Mesothelial cell of epicardium (in vitro differentiated cells): ENCODE results near the gene GPSM1. TPM values are rescaled to one million over a fixed set of nuclear protein-coding genes. Genes with fewer than 3 reads are reported as not detected.

Source experiments
- DNase-seq, 2 experiments: peaks; one replicate each; pipeline ENCODE4 v3.0.0; 2021; ENCODE audit warnings: low spot score in 2 of 2; ENCODE audit not compliant: unreplicated experiment in 2 of 2
- H3K27ac Mint-ChIP-seq: 2 replicates; pipeline ENCODE4 v1.8.0; 2021; ENCODE audit warnings: mixed read lengths
- H3K27me3 Mint-ChIP-seq: 2 replicates; pipeline ENCODE4 v1.8.0; 2021; ENCODE audit warnings: low read depth, mixed read lengths
- H3K36me3 Mint-ChIP-seq: 2 replicates; pipeline ENCODE4 v1.8.0; 2021; ENCODE audit warnings: mixed read lengths
- H3K4me1 Mint-ChIP-seq: 2 replicates; pipeline ENCODE4 v1.8.0; 2021; ENCODE audit warnings: mixed read lengths
- H3K4me3 Mint-ChIP-seq: 2 replicates; pipeline ENCODE4 v1.8.0; 2021; ENCODE audit warnings: mild to moderate bottlenecking, moderate library complexity, mixed read lengths
- H3K9me3 Mint-ChIP-seq: 2 replicates; pipeline ENCODE4 v1.8.0; 2021; ENCODE audit warnings: mixed read lengths
- total RNA-seq: library from RNA; stranded (reverse); gene quantifications from 3 replicates; pipeline ENCODE4 v1.2.1, GENCODE V29; 2021
- TF ChIP-seq, protein P1 (sequence below): fragments of 200-600 bp; sonication (generic); IDR thresholded peaks from one replicate; pipeline ENCODE4 v1.5.0; 2021; ENCODE audit warnings: antibody characterized with exemption; ENCODE audit not compliant: unreplicated experiment

Gene GPSM1
- total RNA-seq, 1 donor from 2014 or later: 102 TPM

DNA sequence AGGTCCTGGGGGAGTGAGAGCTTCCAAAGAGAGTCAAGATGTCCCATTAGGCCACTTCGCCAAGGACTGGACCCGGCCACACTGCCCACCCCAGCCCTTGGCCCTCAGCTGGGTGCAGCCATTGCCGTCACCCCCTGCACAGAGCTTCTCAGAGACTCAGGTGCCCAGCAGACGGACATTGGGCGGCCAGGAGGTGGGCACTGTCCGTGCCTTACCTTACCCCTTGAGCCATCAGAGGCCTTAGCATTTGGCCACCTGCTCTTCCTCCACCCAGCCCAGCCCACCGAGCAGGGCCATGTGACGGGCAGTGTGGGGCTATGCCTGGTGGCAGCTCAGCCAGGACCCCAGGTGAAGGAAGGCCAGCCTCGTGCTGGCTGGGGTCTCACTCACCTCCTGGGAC lies 39.5 kb downstream of the GPSM1 start:
- no peaks in the 10 kb centered on the region for H3K36me3 Mint-ChIP-seq
- H3K27ac Mint-ChIP-seq: no peak overlapping the region
- no peaks in the 10 kb centered on the region for H3K27me3 Mint-ChIP-seq
- TF ChIP-seq, protein P1, sequence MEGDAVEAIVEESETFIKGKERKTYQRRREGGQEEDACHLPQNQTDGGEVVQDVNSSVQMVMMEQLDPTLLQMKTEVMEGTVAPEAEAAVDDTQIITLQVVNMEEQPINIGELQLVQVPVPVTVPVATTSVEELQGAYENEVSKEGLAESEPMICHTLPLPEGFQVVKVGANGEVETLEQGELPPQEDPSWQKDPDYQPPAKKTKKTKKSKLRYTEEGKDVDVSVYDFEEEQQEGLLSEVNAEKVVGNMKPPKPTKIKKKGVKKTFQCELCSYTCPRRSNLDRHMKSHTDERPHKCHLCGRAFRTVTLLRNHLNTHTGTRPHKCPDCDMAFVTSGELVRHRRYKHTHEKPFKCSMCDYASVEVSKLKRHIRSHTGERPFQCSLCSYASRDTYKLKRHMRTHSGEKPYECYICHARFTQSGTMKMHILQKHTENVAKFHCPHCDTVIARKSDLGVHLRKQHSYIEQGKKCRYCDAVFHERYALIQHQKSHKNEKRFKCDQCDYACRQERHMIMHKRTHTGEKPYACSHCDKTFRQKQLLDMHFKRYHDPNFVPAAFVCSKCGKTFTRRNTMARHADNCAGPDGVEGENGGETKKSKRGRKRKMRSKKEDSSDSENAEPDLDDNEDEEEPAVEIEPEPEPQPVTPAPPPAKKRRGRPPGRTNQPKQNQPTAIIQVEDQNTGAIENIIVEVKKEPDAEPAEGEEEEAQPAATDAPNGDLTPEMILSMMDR: no peak
- no peaks in the 10 kb centered on the region for H3K9me3 Mint-ChIP-seq
- no peak overlapping the region for H3K4me3 Mint-ChIP-seq
- peaks cover 9% of the 10 kb centered on the region for H3K4me1 Mint-ChIP-seq
- no peak for DNase-seq

DNA sequence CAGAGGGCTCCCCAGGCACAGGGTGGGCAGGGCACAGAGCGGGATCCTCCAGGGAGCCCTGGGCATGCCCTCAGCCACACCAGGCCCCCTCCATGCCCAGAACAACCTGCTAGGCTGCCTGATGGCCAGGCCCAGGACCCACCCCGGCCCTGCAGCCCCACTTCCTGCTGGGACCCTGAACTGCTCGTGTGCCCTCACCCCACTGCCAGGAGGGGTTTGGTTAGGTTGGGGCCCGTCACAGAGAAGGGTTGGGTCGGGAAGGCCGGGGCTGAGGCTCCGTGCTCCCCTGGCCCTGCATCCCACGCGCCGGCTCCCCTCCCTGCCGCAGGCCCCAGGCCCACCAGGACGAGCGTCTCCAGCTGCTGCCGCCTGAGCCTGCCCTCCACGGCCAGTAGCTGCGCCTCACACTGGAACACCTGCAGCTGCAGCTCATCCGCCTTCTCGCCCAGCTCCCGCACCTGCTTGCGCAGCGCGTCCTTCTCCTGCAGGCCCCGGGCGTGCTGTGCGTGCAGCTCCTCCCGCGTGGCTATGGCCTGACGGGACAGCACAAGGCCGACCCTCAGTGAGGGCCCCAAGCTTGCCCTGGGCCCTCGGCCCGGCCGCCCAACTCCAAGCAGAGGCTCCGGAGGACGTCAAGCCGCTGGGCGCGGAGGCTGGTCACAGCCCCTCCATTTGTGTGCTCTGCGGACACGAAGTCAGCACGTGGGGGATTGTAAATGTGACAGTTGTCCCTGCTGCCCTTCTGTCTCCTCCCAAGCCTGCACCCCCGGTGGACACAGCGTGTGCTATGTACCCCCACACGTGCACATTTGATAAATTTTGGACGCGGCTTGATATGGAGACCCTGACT lies 40.2 kb downstream of the GPSM1 start:
- no peak overlapping the region for H3K27ac Mint-ChIP-seq
- H3K4me3 Mint-ChIP-seq: no peak overlapping the region
- DNase-seq: no peak
- TF ChIP-seq, protein P1: no peak
- peaks cover 12% of the 10 kb centered on the region for H3K4me1 Mint-ChIP-seq
- no peaks in the 10 kb centered on the region for H3K9me3 Mint-ChIP-seq
- H3K27me3 Mint-ChIP-seq: no peaks in the 10 kb centered on the region
- no peaks in the 10 kb centered on the region for H3K36me3 Mint-ChIP-seq

DNA sequence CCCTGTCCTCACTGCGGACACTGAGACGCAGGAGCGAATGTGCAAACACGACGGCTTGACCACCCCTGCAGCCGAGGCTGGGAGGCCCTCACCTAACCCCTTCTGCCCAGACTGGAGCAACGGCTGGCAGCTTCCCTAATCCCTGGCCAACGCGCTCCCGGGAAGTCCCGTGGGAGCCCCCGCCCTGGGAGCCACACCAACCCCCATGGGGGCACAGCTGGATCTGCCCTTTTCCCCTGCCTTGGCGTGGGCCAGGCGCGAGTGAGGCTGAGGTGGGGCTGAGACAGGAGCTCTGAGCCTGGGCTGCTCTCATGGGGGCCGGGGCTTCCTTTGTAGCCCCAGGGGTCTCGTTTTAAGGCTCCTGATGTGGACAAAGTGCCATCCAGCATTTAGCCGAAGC lies 40.9 kb downstream of the GPSM1 start:
- Mint-ChIP-seq H3K4me3 (no peak overlapping the region), H3K27me3 (no peaks in the 10 kb centered on the region), H3K27ac (no peak overlapping the region), H3K36me3 (no peaks in the 10 kb centered on the region), H3K4me1 (peaks cover 14% of the 10 kb centered on the region), H3K9me3 (no peaks in the 10 kb centered on the region)
- TF ChIP-seq, protein P1: no peak
- DNase-seq: no peak

DNA sequence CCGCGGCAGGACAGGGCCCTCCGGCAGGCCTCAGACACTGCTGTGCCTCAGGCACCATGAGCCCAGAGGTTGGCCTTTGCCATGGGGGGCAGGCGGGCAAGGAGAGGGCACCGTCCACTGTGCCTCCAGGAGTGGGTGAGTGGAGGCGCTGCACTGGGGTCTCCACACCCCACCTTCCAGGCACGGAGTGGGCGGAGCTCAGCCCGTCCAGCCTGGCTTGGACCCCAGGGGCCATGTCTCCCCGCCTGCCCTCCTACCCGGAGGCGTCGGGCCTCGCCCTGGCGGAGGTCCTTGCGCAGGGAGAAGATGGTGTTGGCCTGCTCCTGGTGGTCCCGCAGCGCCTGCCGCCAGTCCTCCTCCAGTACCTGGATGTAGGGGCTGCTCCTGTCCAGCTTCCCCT lies 42.7 kb downstream of the GPSM1 start:
- no peak overlapping the region for H3K4me3 Mint-ChIP-seq
- H3K9me3 Mint-ChIP-seq: no peaks in the 10 kb centered on the region
- peaks cover 16% of the 10 kb centered on the region for H3K4me1 Mint-ChIP-seq
- TF ChIP-seq, protein P1: no peak
- DNase-seq: no peak
- H3K27me3 Mint-ChIP-seq: no peaks in the 10 kb centered on the region
- no peaks in the 10 kb centered on the region for H3K36me3 Mint-ChIP-seq
- H3K27ac Mint-ChIP-seq: no peak overlapping the region

DNA sequence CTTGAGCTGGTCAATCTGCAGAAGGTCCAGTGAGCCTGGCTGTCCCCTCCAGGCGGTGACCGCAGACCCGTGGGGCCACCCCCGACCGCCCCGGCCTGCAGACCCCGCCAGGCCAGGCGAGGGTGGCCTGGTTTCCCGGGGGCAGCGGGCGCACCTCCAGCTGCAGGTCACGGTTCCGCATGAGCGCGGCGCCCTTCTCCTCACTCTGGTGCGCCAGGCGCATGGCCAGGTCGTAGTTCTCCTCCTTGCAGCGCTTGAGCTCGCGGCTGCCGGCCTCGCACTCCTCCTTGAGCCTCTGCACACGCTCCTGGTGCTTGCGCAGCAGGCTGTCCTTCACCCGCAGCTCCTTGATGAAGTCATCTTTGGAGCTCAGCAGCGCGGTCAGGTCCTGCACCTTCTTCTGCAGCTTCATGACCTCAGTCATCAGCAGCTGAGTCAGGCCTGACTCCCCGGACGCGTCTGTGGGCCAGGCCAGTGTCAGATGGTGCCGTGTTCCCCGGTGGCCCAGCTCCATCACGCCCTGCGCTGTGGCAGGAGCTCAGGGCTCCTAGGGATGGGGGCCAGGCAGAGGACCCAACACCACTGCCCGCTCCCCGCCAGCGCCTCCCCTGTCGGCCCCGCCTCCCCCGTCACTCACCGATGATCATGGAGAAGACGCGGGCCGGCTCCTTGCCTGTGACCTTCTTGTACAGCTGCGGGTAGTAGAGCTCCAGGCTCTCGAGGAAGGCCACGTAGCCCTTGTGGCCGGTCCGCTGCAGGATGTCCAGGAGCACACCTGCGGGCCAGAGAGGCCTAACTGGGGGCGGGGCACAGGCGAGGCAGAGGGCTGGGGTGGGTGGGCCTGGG lies 43.6 kb downstream of the GPSM1 start:
- TF ChIP-seq, protein P1: no peak
- DNase-seq: no peak
- Mint-ChIP-seq H3K27ac (no peak overlapping the region), H3K9me3 (no peaks in the 10 kb centered on the region), H3K4me1 (peaks cover 13% of the 10 kb centered on the region), H3K4me3 (no peak overlapping the region), H3K27me3 (no peaks in the 10 kb centered on the region), H3K36me3 (no peaks in the 10 kb centered on the region)
